DOHH2 (cell line): Measurements from ENCODE around the gene C4BPA.

ENCODE experiments used
- H3F3A ChIP-seq: fragments of 200-600 bp; sonication (generic), shearing (Covaris generic); 2 replicates; pipeline ENCODE4 v1.6.0; 2016; ENCODE audit warnings: antibody characterized with exemption, mild to moderate bottlenecking; ENCODE audit not compliant: control insufficient read depth, insufficient read depth
- H3K27ac ChIP-seq: fragments of 200-600 bp; sonication (generic); 2 replicates; pipeline ENCODE4 v1.5.1; 2014; ENCODE audit warnings: low read depth, mild to moderate bottlenecking, low read length, moderate library complexity
- H3K27me3 ChIP-seq: fragments of 200-600 bp; sonication (generic); 2 replicates; pipeline ENCODE4 v1.6.1; 2014; ENCODE audit warnings: mild to moderate bottlenecking, low read length, mixed read lengths; ENCODE audit not compliant: control insufficient read depth
- H3K36me3 ChIP-seq: fragments of 200-600 bp; sonication (generic); 2 replicates; pipeline ENCODE4 v1.6.1; 2014; ENCODE audit warnings: mild to moderate bottlenecking, low read length, moderate library complexity, mixed read lengths; ENCODE audit not compliant: control insufficient read depth
- H3K4me1 ChIP-seq: fragments of 200-600 bp; sonication (generic); 2 replicates; pipeline ENCODE4 v1.6.1; 2014; ENCODE audit warnings: mild to moderate bottlenecking, low read length, mixed read lengths; ENCODE audit not compliant: control insufficient read depth
- H3K4me2 ChIP-seq: fragments of 200-600 bp; sonication (generic); 2 replicates; pipeline ENCODE4 v1.6.0; 2014; ENCODE audit warnings: mild to moderate bottlenecking, low read length, moderate library complexity
- H3K4me3 ChIP-seq: fragments of 200-600 bp; sonication (generic); 2 replicates; pipeline ENCODE4 v1.5.1; 2014; ENCODE audit warnings: mild to moderate bottlenecking, low read length, mixed read lengths
- H3K79me2 ChIP-seq: fragments of 200-600 bp; sonication (generic); 2 replicates; pipeline ENCODE4 v1.6.1; 2014; ENCODE audit warnings: mild to moderate bottlenecking, low read length, mixed read lengths; ENCODE audit not compliant: control insufficient read depth
- H3K9me2 ChIP-seq: fragments of 200-600 bp; sonication (generic); replicated peaks from 2 replicates; pipeline ENCODE4 v1.6.1; 2014; ENCODE audit warnings: mild to moderate bottlenecking, low read length, mixed read lengths; ENCODE audit not compliant: control insufficient read depth
- H3K9me3 ChIP-seq: fragments of 200-600 bp; sonication (generic); 2 replicates; pipeline ENCODE4 v1.6.1; 2014; ENCODE audit warnings: antibody characterized with exemption, low read length, mixed read lengths; ENCODE audit not compliant: control insufficient read depth, insufficient read depth
- H4K20me1 ChIP-seq: fragments of 200-600 bp; sonication (generic); 2 replicates; pipeline ENCODE4 v1.6.0; 2014; ENCODE audit warnings: low read depth, mild to moderate bottlenecking, antibody characterized with exemption, low read length, moderate library complexity; ENCODE audit not compliant: control insufficient read depth, insufficient read depth
- EZH2phosphoT487 ChIP-seq: fragments of 200-600 bp; sonication (generic); IDR thresholded peaks from 2 replicates; pipeline ENCODE4 v1.6.1; 2017; ENCODE audit warnings: borderline replicate concordance, mild to moderate bottlenecking, antibody characterized with exemption, low read length, moderate library complexity, mixed read lengths
- TF ChIP-seq, protein P1 (sequence below): fragments of 200-600 bp; sonication (generic); IDR thresholded peaks from one replicate; pipeline ENCODE4 v1.5.1; 2014; ENCODE audit warnings: antibody characterized with exemption, mild to moderate bottlenecking, low read depth, low read length; ENCODE audit not compliant: poor library complexity, severe bottlenecking

Gene C4BPA

DNA sequence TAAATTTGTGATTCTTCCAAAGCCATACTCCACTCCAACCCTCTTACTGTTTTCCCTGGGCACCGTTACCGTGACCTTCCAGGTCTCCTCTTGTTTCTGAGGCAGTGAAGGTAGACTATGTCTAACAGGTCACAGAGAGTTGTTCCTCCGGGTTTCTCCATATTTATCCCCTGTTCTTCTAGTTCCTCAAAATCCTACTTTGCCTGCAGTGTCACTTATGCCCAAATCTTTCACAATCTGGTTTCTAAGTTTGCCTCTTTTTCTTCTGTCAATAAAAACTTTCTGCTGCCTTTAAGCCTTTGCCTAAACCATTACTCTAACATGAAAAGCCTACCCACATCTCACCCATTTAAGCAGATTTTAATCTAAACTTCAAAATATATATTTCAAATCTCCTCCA is 87.7 kb downstream of the C4BPA start:
- Histone ChIP-seq H3K4me2 (no peak overlapping the region), H3K27ac (no peak overlapping the region), H3K4me3 (no peak overlapping the region), H3K9me2 (no peaks in the 10 kb centered on the region), H4K20me1 (no peaks in the 10 kb centered on the region), H3K27me3 (peaks cover 12% of the 10 kb centered on the region), H3F3A (no peaks in the 10 kb centered on the region), H3K9me3 (no peaks in the 10 kb centered on the region; the same call in 1 of the 2 replicates), H3K79me2 (no peaks in the 10 kb centered on the region), H3K4me1 (no peaks in the 10 kb centered on the region), H3K36me3 (no peaks in the 10 kb centered on the region)
- no peak for TF ChIP-seq EZH2phosphoT487
- TF ChIP-seq, protein P1, sequence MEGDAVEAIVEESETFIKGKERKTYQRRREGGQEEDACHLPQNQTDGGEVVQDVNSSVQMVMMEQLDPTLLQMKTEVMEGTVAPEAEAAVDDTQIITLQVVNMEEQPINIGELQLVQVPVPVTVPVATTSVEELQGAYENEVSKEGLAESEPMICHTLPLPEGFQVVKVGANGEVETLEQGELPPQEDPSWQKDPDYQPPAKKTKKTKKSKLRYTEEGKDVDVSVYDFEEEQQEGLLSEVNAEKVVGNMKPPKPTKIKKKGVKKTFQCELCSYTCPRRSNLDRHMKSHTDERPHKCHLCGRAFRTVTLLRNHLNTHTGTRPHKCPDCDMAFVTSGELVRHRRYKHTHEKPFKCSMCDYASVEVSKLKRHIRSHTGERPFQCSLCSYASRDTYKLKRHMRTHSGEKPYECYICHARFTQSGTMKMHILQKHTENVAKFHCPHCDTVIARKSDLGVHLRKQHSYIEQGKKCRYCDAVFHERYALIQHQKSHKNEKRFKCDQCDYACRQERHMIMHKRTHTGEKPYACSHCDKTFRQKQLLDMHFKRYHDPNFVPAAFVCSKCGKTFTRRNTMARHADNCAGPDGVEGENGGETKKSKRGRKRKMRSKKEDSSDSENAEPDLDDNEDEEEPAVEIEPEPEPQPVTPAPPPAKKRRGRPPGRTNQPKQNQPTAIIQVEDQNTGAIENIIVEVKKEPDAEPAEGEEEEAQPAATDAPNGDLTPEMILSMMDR, result no peak

DNA sequence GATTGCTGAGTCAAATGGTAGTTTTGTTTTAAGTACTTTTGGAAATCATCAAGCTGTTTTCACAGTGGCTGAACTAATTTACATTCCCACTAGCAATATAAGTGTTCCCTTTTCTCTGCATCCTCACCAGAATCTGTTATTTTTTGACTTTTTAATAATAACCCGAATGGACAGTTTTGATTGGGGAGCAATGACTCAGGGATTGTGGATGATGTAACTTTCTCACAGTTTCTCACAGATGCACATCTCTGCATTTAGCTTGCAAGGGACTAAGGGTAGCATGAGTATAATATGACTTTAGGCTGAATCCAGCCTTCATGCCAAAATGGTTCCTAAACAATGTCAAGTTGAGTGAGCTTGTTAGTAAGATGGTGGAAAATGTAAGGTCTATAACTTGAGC is 90.2 kb downstream of the C4BPA start:
- Histone ChIP-seq H3K36me3 (no peaks in the 10 kb centered on the region), H3K79me2 (no peaks in the 10 kb centered on the region), H3K27me3 (peaks cover 12% of the 10 kb centered on the region), H3K27ac (no peak overlapping the region), H3F3A (no peaks in the 10 kb centered on the region), H4K20me1 (no peaks in the 10 kb centered on the region), H3K9me3 (no peaks in the 10 kb centered on the region; the same call in 1 of the 2 replicates), H3K4me1 (no peaks in the 10 kb centered on the region), H3K9me2 (no peaks in the 10 kb centered on the region), H3K4me2 (no peak overlapping the region), H3K4me3 (no peak overlapping the region)
- TF ChIP-seq EZH2phosphoT487, result no peak
- TF ChIP-seq, protein P1, result no peak
